ENCODE measurements around the gene PPFIA4. TPM values are rescaled to one million over a fixed set of nuclear protein-coding genes. Genes with fewer than 3 reads are reported as not detected.

PPFIA4 gene
- total and polyA plus RNA-seq, 2 donors (not counting 3 experiments of a cell fraction or from before 2014, with no cell fraction given): 0.17 to 0.22 TPM

GRCh38 chr1:203093754-203094410 lies 67.6 kb downstream of the PPFIA4 start:
- no peak overlapping the region for H2AFZ ChIP-seq (ENCODE audit: low read depth, low read length)
- no peaks in the 10 kb centered on the region for H3K79me2 ChIP-seq (ENCODE audit: control insufficient read depth, insufficient read depth, low read length)
- ChIA-PET POLR2A (no interaction called here), CTCF (no interaction called here)
- no peak overlapping the region for H3K9ac ChIP-seq (replicated peaks; ENCODE audit: extremely low read depth, insufficient read depth, low read length)
- H4K20me1 ChIP-seq (replicated peaks; ENCODE audit: control insufficient read depth, extremely low read depth, insufficient read depth, low read length): no peaks in the 10 kb centered on the region
- no TSS peak for BruUV-seq (replicated peaks)
- H3K27ac ChIP-seq (ENCODE audit: insufficient read depth, low read depth, low read length): no peak overlapping the region
- no peaks in the 10 kb centered on the region for H3K4me1 ChIP-seq (ENCODE audit: control insufficient read depth, extremely low read depth, insufficient read depth, low read length)
- no peak overlapping the region for H3K4me2 ChIP-seq (ENCODE audit: insufficient read depth, low read length)
- H3K36me3 ChIP-seq (ENCODE audit: control insufficient read depth in 2 of 2, extremely low read depth in 1 of 2, insufficient read depth in 2 of 2, low read length in 2 of 2): no peaks in the 10 kb centered on the region
- DNase-seq (ENCODE audit: low read depth, low spot score) (no peak), FAIRE-seq (no peak)
- dilution Hi-C loops (cut with MboI; ENCODE audit: extremely low pct_ligation_motif_present, low sequenced_read_pairs) (no loop called here), intact Hi-C loops (cut with micrococcal nuclease) (no loop called here)
- no peak overlapping the region for H3K4me3 ChIP-seq (replicated peaks in 1 of 3; ENCODE audit: insufficient read depth in 1 of 3, low read depth in 1 of 3, low read length in 3 of 3)
- no peak for TF ChIP-seq JUN (IDR thresholded peaks at IDR 0.05; ENCODE audit: borderline replicate concordance, insufficient read depth, insufficient read length, low read depth)
- no peak for TF ChIP-seq POLR2A (IDR thresholded peaks at IDR 0.05; ENCODE audit: low read depth, low read length)
- TF ChIP-seq CTCF (IDR thresholded peaks at IDR 0.05; ENCODE audit: extremely low read depth in 1 of 2, insufficient read depth in 1 of 2, low read depth in 1 of 2, low read length in 2 of 2): no peak
- no peak for TF ChIP-seq POLR2AphosphoS5 (IDR thresholded peaks at IDR 0.05; ENCODE audit: insufficient read depth, low read depth, low read length)
- TF ChIP-seq FOS (IDR thresholded peaks at IDR 0.05; ENCODE audit: borderline replicate concordance, insufficient read depth, low read length): no peak
- TF ChIP-seq EZH2 (IDR thresholded peaks at IDR 0.05; ENCODE audit: borderline replicate concordance, low read depth, low read length, severe bottlenecking): no peak
- TF ChIP-seq MAX (IDR thresholded peaks at IDR 0.05; ENCODE audit: insufficient read depth, insufficient read length): no peak
- TF ChIP-seq GATA2 (IDR thresholded peaks at IDR 0.05; ENCODE audit: insufficient read depth, insufficient read length, low read depth, low read length): no peak
- no peak for TF ChIP-seq MYC (IDR thresholded peaks at IDR 0.05; ENCODE audit: low read depth, low read length)
- H3K9me3 ChIP-seq (replicated peaks; ENCODE audit: control insufficient read depth, insufficient read depth, low read length): no peaks in the 10 kb centered on the region
- H3K9me1 ChIP-seq (replicated peaks; ENCODE audit: control insufficient read depth, extremely low read depth, insufficient read depth, low read length): no peaks in the 10 kb centered on the region
- peaks cover 4 to 20% of the 10 kb centered on the region in 2 experiments for H3K27me3 ChIP-seq (ENCODE audit: control insufficient read depth in 2 of 2, insufficient read depth in 2 of 2, low read length in 2 of 2)

Data from endothelial cell of umbilical vein (primary cell).